Adrenal gland (tissue), 12 donors: ENCODE results near the gene CTCFL. TPM values are rescaled to one million over a fixed set of nuclear protein-coding genes. Genes with fewer than 3 reads are reported as not detected.

Experiments
- DNase-seq, 7 donors: peaks; one replicate each; pipeline ENCODE4 v3.0.0-alpha.2; 2019 to 2020
- H3K27ac ChIP-seq, 5 donors: fragments of 200-600 bp; sonication (generic) in 4 of 5; 1 replicate in 3 of 5; 2 replicates in 2 of 5; pipeline versions ENCODE4 v1.5.1 to v1.8.0; 2016 to 2020; ENCODE audit warnings: mild to moderate bottlenecking in 1 of 5
- H3K27me3 ChIP-seq: fragments of 200-600 bp; 2 replicates; pipeline ENCODE4 v1.8.0; 2021
- H3K36me3 ChIP-seq, 2 donors: fragments of 200-600 bp; replicated peaks in 1 of 2; 1 replicate in 1 of 2; 2 replicates in 1 of 2; pipeline versions ENCODE4 v1.5.1 to v1.8.0; 2018 to 2022
- H3K4me1 ChIP-seq, 2 donors: fragments of 200-600 bp; replicated peaks in 1 of 2; 1 replicate in 1 of 2; 2 replicates in 1 of 2; pipeline versions ENCODE4 v1.5.1 to v1.8.0; 2018 to 2021
- H3K4me3 ChIP-seq, 4 donors: fragments of 200-600 bp; sonication (generic) in 3 of 4; one replicate each; pipeline ENCODE4 v1.5.1; 2016 to 2018
- H3K9me3 ChIP-seq, 3 donors: fragments of 200-600 bp; sonication (generic) in 1 of 3; replicated peaks in 1 of 3; 1 replicate in 2 of 3; 2 replicates in 1 of 3; pipeline versions ENCODE4 v1.5.1 to v1.8.0; 2016 to 2021
- CTCF ChIP-seq, 6 experiments: fragments of 450-650 bp in 4 of 6; fragments of 200-600 bp in 2 of 6; sonication (generic) in 1 of 6; IDR thresholded peaks; 1 replicate in 5 of 6; 2 replicates in 1 of 6; pipeline versions ENCODE4 v1.5.1 to v1.8.0; 2016 to 2021; ENCODE audit warnings: antibody characterized with exemption in 6 of 6, mild to moderate bottlenecking in 2 of 6, moderate library complexity in 1 of 6
- POLR2A ChIP-seq, 2 donors: fragments of 450-650 bp; IDR thresholded peaks; one replicate each; pipeline ENCODE4 v1.6.1; 2017; ENCODE audit warnings: antibody characterized with exemption in 2 of 2, mild to moderate bottlenecking in 2 of 2, moderate library complexity in 1 of 2
- WGBS, 4 donors: extraction: QIAGEN DNeasy Blood & Tissue Kit in 2 of 4; methylation state at CpG; one replicate each; pipeline versions ENCODE4 v1.1.5 to v1.1.7; 2013 to 2017; 5-methylcytosine and 5-hydroxymethylcytosine counted together
- intact Hi-C, 2 donors: fragments of 100-400 bp; cut with DNase I; formaldehyde crosslinking; loops; one replicate each; pipeline versions ENCODE4 v1.14.1 to v1.15.0; 2022 to 2023
- polyA plus RNA-seq, 3 donors: library from polyadenylated mRNA; stranded (reverse); fragments of 200-250 nt in 2 of 3; fragments of 350-450 nt in 1 of 3; fragmentation: Illumina TruSeq in 1 of 3; extraction: RNeasy Lipid Tissue Mini Kit (QIAGEN cat#74804) in 1 of 3; gene quantifications; one replicate each; pipeline ENCODE4 v1.2.3, GENCODE V29; 2013 to 2014
- total RNA-seq, 9 donors: library from RNA; depleted of rRNA in 4 of 9; stranded (reverse); fragments of >200 nt in 4 of 9; fragments of 120-200 nt in 1 of 9; fragmentation: NEBNext Ultra II Directional in 1 of 9; extraction: Animal tissue kit (Norgen Biotek cat#: 25700) in 1 of 9; gene quantifications; one replicate each; pipeline versions ENCODE4 v1.1.0 to v1.2.4, GENCODE V29; 2013 to 2023
- donor health status: healthy with polysubstance abuse.
- donor health status: Bipolar disorder and iron deficiency.
- donor health status: DM: yes; HTN: yes; CAD: no.
- donor health status: DM: no; HTN: no; CAD: no.
- donor health status: DM: no; HTN: no; CAD: no.
- donor health status: DM: yes; HTN: yes; CAD: no.

CTCFL gene
- total and polyA plus RNA-seq, 12 donors: 0.08 to 0.27 (median 0.14) TPM; not detected in 9

GRCh38 chr20:57480444-57481160 lies 44.3 kb downstream of the CTCFL start:
- Histone ChIP-seq H3K4me3 (no peak overlapping the region), H3K27me3 (peaks cover 6% of the 10 kb centered on the region), H3K9me3 (no peaks in the 10 kb centered on the region), H3K27ac (no peak overlapping the region), H3K36me3 (no peaks in the 10 kb centered on the region), H3K4me1 (no peaks in the 10 kb centered on the region)
- 64 to 74% (median 67%) methylated on average over 14 to 17 of the region's 17 CpGs for WGBS, 4 donors
- no peak for DNase-seq
- TF ChIP-seq POLR2A (IDR thresholded peaks at IDR 0.05) (no peak), CTCF (IDR thresholded peaks at IDR 0.05) (no peak)
- intact Hi-C loops: no loop called here

- 82 to 84% (median 83%) methylated on average over 3 of the region's 3 CpGs for WGBS, 4 donors
- peaks cover 6% of the 10 kb centered on the region for H3K27me3 ChIP-seq
- intact Hi-C loops: no loop called here
- no peak overlapping the region for H3K27ac ChIP-seq
- H3K4me1 ChIP-seq: no peaks in the 10 kb centered on the region
- no peak for TF ChIP-seq POLR2A (IDR thresholded peaks at IDR 0.05)
- TF ChIP-seq CTCF (IDR thresholded peaks at IDR 0.05): no peak
- H3K36me3 ChIP-seq: no peaks in the 10 kb centered on the region
- no peaks in the 10 kb centered on the region for H3K9me3 ChIP-seq
- DNase-seq: no peak
- H3K4me3 ChIP-seq: no peak overlapping the region
Observed at GRCh38 chr20:57479196-57479595, 45.7 kb downstream of the CTCFL start.

- Histone ChIP-seq H3K36me3 (no peaks in the 10 kb centered on the region), H3K4me3 (no peak overlapping the region), H3K9me3 (no peaks in the 10 kb centered on the region), H3K4me1 (no peaks in the 10 kb centered on the region), H3K27ac (no peak overlapping the region), H3K27me3 (peaks cover 6% of the 10 kb centered on the region)
- intact Hi-C loops: no loop called here
- 64 to 70% (median 67%) methylated on average over 9 of the region's 9 CpGs for WGBS, 4 donors
- no peak for TF ChIP-seq CTCF (IDR thresholded peaks at IDR 0.05)
- TF ChIP-seq POLR2A (IDR thresholded peaks at IDR 0.05): no peak
- no peak for DNase-seq
Observed at GRCh38 chr20:57478176-57478575, 46.8 kb downstream of the CTCFL start.

- TF ChIP-seq POLR2A (IDR thresholded peaks at IDR 0.05): no peak
- TF ChIP-seq CTCF (IDR thresholded peaks at IDR 0.05): no peak
- Histone ChIP-seq H3K9me3 (no peaks in the 10 kb centered on the region), H3K4me1 (no peaks in the 10 kb centered on the region), H3K36me3 (no peaks in the 10 kb centered on the region), H3K27me3 (peaks cover 6% of the 10 kb centered on the region), H3K27ac (no peak overlapping the region), H3K4me3 (no peak overlapping the region)
- intact Hi-C loops: no loop called here
- 53 to 67% (median 56%) methylated on average over 14 to 17 of the region's 17 CpGs for WGBS, 4 donors
- DNase-seq: no peak
Observed at GRCh38 chr20:57476641-57477461, 48.1 kb downstream of the CTCFL start.
